ENCODE measurements around the gene SLC2A4.

Gene SLC2A4

DNA sequence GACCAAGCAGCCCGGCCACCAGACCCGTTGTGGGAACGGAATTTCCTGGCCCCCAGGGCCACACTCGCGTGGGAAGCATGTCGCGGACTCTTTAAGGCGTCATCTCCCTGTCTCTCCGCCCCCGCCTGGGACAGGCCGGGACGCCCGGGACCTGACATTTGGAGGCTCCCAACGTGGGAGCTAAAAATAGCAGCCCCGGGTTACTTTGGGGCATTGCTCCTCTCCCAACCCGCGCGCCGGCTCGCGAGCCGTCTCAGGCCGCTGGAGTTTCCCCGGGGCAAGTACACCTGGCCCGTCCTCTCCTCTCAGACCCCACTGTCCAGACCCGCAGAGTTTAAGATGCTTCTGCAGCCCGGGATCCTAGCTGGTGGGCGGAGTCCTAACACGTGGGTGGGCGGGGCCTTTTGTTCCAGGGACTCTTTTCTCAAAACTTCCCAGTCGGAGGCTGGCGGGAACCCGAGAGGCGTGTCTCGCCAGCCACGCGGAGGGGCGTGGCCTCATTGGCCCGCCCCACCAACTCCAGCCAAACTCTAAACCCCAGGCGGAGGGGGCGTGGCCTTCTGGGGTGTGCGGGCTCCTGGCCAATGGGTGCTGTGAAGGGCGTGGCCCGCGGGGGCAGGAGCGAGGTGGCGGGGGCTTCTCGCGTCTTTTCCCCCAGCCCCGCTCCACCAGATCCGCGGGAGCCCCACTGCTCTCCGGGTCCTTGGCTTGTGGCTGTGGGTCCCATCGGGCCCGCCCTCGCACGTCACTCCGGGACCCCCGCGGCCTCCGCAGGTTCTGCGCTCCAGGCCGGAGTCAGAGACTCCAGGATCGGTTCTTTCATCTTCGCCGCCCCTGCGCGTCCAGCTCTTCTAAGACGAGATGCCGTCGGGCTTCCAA lies at the start of gene SLC2A4:
TSS of gene SLC2A4 (plus strand) at position 645 of the 879 bp plus-strand sequence. CDS start at position 862, 217 bp downstream.
- H3K36me3 ChIP-seq (ENCODE audit: insufficient read depth, low read depth, low read length), result peaks cover 3% of the 10 kb centered on the region; the same call in 1 of the 2 replicates
- no peaks in the 10 kb centered on the region for H3K9me3 ChIP-seq (ENCODE audit: insufficient read depth, low read depth, low read length)
- H3K27ac ChIP-seq (ENCODE audit: low read length), result no peak within 1 kb of the TSS
- peak within 1 kb of the TSS; percentile 82 for H3K4me3 ChIP-seq (ENCODE audit: low read length)
- H3K4me1 ChIP-seq (ENCODE audit: insufficient read depth, low read length), result peaks cover 7% of the 10 kb centered on the region; the same call in 1 of the 2 replicates
- peak within 1 kb of the TSS; percentile 68; the same call in 1 of the 2 replicates for H3K9ac ChIP-seq (ENCODE audit: low read depth, low read length)
- H3K27me3 ChIP-seq (ENCODE audit: insufficient read depth, low read length), result peaks cover 36% of the 10 kb centered on the region

DNA sequence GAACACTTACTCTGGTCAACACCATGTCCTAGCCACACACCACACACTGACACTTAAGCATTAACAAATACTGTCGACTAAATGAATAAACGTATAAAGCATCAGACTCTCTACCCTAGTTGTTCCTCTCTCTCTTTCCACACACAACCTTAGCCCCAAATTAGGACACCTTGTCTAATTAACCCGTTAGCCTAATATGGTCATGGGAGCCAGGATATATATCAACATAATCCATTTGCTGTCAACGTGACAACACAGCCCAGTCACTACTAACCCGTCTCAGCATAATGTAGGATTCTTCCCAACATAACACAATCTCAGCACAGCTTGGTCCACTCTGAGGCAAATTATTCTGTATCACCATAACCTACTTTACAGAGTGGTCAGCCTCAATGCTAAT lies 49.4 kb upstream of the SLC2A4 start:
- H3K4me3 ChIP-seq (ENCODE audit: low read length), result peak overlapping the region; percentile 12
- H3K36me3 ChIP-seq (ENCODE audit: insufficient read depth, low read depth, low read length), result peaks cover 64% of the 10 kb centered on the region
- H3K9me3 ChIP-seq (ENCODE audit: insufficient read depth, low read depth, low read length), result no peaks in the 10 kb centered on the region
- no peak overlapping the region for H3K9ac ChIP-seq (ENCODE audit: low read depth, low read length)
- H3K27ac ChIP-seq (ENCODE audit: low read length), result no peak overlapping the region
- H3K4me1 ChIP-seq (ENCODE audit: insufficient read depth, low read length), result peaks cover 9% of the 10 kb centered on the region
- no peaks in the 10 kb centered on the region for H3K27me3 ChIP-seq (ENCODE audit: insufficient read depth, low read length)

- H3K36me3 ChIP-seq (ENCODE audit: insufficient read depth, low read depth, low read length), result peaks cover 53% of the 10 kb centered on the region
Measured at GRCh38 chr17:7233701-7234082, 47.8 kb upstream of the SLC2A4 start.

GRCh38 chr17:7234083-7234951 lies 47.2 kb upstream of the SLC2A4 start, which contains the start of gene DVL2:
DVL2 (minus strand) TSS chr17:7234517; CDS start chr17:7234262, 255 bp downstream.
- Histone ChIP-seq H3K27me3 (ENCODE audit: insufficient read depth, low read length) (no peaks in the 10 kb centered on the region), H3K4me3 (ENCODE audit: low read length) (peak within 1 kb of the TSS; percentile 100), H3K9me3 (ENCODE audit: insufficient read depth, low read depth, low read length) (no peaks in the 10 kb centered on the region), H3K27ac (ENCODE audit: low read length) (peak within 1 kb of the TSS; percentile 82), H3K36me3 (ENCODE audit: insufficient read depth, low read depth, low read length) (peaks cover 47% of the 10 kb centered on the region), H3K4me1 (ENCODE audit: insufficient read depth, low read length) (peaks cover 13% of the 10 kb centered on the region), H3K9ac (ENCODE audit: low read depth, low read length) (peak within 1 kb of the TSS; percentile 98)

More at GRCh38 chr17:7233701-7234082, 47.8 kb upstream of the SLC2A4 start:
- peak overlapping the region; percentile 10 for H3K27ac ChIP-seq (ENCODE audit: low read length)
- H3K9me3 ChIP-seq (ENCODE audit: insufficient read depth, low read depth, low read length), result no peaks in the 10 kb centered on the region
- H3K9ac ChIP-seq (ENCODE audit: low read depth, low read length), result peak overlapping the region; percentile 98
- H3K27me3 ChIP-seq (ENCODE audit: insufficient read depth, low read length), result no peaks in the 10 kb centered on the region
- H3K4me3 ChIP-seq (ENCODE audit: low read length), result peak overlapping the region; percentile 100
- H3K4me1 ChIP-seq (ENCODE audit: insufficient read depth, low read length), result peaks cover 13% of the 10 kb centered on the region

DNA sequence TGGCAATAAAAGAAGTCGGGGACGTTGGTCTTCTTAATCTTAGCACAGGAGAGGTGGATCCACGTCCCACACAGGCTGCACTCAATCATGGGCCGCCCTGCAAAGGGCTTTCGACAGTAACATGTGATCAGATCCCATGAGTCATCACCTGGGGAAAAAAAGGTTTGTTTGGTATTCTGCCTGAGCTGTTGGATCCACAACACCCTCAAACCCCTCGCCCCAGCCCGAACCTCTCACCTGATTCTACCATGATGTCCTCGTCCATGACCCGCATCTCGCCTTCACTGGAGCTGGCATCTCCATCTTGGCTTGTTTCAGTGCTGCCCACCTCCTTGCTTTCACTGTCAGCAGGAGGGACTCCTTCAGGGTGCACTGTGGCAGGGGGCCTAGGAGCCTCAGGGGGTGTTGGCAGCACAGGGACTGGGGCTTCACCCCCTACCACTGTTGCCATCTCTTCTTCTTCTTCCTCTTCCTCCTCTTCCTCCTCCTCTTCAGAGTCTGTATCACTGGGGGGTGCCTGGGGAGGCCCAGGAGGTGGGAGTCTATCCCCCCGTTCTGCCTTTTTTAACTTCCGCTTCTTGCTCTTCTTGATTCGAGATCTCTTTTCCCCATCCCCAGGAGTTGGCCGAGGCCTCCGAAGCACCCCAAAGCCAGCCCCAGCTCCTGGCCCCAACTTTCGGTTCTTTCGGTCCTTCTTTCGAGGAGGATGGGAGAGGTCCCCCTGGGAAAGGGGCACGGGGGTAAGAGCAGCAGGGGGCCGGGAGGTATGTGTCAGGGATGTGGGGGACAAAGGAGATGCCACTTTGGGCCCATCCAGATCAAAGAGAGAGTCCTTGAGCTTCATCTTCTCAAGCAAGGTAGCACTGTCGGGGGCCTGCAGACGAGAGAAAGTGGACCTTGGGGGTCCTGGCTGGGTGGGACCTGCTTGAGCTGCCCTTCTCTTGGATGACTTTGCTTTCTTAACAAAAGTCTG lies 45.5 kb upstream of the SLC2A4 start:
- H3K4me1 ChIP-seq (ENCODE audit: insufficient read depth, low read length), result peaks cover 20% of the 10 kb centered on the region
- no peak overlapping the region for H3K4me3 ChIP-seq (ENCODE audit: low read length)
- no peak overlapping the region for H3K27ac ChIP-seq (ENCODE audit: low read length)
- H3K9me3 ChIP-seq (ENCODE audit: insufficient read depth, low read depth, low read length), result no peaks in the 10 kb centered on the region
- no peaks in the 10 kb centered on the region for H3K27me3 ChIP-seq (ENCODE audit: insufficient read depth, low read length)
- no peak overlapping the region for H3K9ac ChIP-seq (ENCODE audit: low read depth, low read length)
- H3K36me3 ChIP-seq (ENCODE audit: insufficient read depth, low read depth, low read length), result peaks cover 39% of the 10 kb centered on the region

- peaks cover 39% of the 10 kb centered on the region for H3K36me3 ChIP-seq (ENCODE audit: insufficient read depth, low read depth, low read length)
- H3K27me3 ChIP-seq (ENCODE audit: insufficient read depth, low read length), result no peaks in the 10 kb centered on the region
- H3K9ac ChIP-seq (ENCODE audit: low read depth, low read length), result no peak overlapping the region
- H3K27ac ChIP-seq (ENCODE audit: low read length), result no peak overlapping the region
- H3K4me1 ChIP-seq (ENCODE audit: insufficient read depth, low read length), result peaks cover 24% of the 10 kb centered on the region
- H3K9me3 ChIP-seq (ENCODE audit: insufficient read depth, low read depth, low read length), result no peaks in the 10 kb centered on the region
- peak overlapping the region; percentile 68; the same call in 1 of the 2 replicates for H3K4me3 ChIP-seq (ENCODE audit: low read length)
Measured at GRCh38 chr17:7236808-7237207, 44.7 kb upstream of the SLC2A4 start.

DNA sequence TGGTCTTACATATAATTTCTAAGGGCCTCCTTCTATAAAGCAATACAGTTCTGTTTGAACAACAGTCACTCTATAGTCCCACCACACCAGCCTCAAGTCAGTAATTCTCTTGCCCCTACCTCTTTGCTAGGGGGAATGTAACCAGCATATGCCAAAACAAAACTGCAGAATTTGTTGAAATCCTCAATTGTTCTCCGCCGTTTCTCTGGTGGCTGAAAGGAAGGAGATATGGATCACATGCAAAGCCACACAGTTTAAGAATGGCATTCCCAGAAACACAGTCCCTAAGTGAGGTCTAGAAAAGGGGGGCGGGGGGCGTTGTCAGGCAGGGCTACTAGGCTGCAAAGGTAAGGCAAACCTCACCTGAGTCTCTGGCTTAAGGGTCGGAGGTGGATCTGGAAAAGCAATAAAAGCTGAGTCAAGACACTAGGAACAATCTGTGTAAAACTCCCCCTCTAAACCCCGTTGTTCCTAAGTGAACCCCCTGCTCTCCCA lies 44.2 kb upstream of the SLC2A4 start:
- peak overlapping the region; percentile 70; the same call in 1 of the 2 replicates for H3K9ac ChIP-seq (ENCODE audit: low read depth, low read length)
- H3K9me3 ChIP-seq (ENCODE audit: insufficient read depth, low read depth, low read length), result no peaks in the 10 kb centered on the region
- peak overlapping the region; percentile 72 for H3K27ac ChIP-seq (ENCODE audit: low read length)
- H3K27me3 ChIP-seq (ENCODE audit: insufficient read depth, low read length), result no peaks in the 10 kb centered on the region
- H3K4me3 ChIP-seq (ENCODE audit: low read length), result peak overlapping the region; percentile 68
- H3K36me3 ChIP-seq (ENCODE audit: insufficient read depth, low read depth, low read length), result peaks cover 39% of the 10 kb centered on the region
- peaks cover 24% of the 10 kb centered on the region for H3K4me1 ChIP-seq (ENCODE audit: insufficient read depth, low read length)

DNA sequence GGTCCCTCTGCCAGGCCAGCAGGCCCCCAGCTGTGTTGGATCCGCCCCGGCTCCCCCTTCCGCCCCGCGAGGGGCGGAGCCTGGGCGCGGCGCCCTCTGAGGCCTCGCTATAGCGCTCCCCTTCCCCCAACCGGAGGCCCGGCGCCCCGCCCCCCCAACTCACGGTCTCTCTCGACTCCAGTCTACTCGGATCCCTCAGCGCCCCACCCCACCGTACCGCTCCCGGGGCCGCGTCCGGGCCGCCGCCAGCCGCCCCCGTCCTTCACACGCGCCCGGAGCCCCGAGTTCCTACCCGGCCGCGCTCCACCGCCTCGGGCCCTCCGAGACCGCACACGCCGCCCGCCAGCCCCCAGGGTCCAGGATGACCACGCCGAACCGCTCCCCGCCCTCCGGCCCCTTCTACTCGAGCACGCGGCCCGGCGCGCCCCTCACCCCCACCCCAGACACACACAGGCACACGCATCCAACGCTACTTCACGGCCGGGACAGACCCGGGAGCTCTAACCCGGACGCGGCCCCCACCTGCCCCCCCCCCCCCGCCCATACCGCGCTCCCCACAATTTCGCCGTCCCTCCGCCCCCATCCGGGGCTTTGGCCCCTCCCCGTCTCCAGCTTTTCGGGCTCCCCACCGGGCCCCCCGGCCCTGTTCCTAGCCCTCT lies 43.6 kb upstream of the SLC2A4 start:
- Histone ChIP-seq H3K9me3 (ENCODE audit: insufficient read depth, low read depth, low read length) (no peaks in the 10 kb centered on the region), H3K27me3 (ENCODE audit: insufficient read depth, low read length) (no peaks in the 10 kb centered on the region), H3K9ac (ENCODE audit: low read depth, low read length) (peak overlapping the region; percentile 72; the same call in 1 of the 2 replicates), H3K4me3 (ENCODE audit: low read length) (peak overlapping the region; percentile 98), H3K36me3 (ENCODE audit: insufficient read depth, low read depth, low read length) (peaks cover 39% of the 10 kb centered on the region), H3K4me1 (ENCODE audit: insufficient read depth, low read length) (peaks cover 24% of the 10 kb centered on the region), H3K27ac (ENCODE audit: low read length) (peak overlapping the region; percentile 72)

DNA sequence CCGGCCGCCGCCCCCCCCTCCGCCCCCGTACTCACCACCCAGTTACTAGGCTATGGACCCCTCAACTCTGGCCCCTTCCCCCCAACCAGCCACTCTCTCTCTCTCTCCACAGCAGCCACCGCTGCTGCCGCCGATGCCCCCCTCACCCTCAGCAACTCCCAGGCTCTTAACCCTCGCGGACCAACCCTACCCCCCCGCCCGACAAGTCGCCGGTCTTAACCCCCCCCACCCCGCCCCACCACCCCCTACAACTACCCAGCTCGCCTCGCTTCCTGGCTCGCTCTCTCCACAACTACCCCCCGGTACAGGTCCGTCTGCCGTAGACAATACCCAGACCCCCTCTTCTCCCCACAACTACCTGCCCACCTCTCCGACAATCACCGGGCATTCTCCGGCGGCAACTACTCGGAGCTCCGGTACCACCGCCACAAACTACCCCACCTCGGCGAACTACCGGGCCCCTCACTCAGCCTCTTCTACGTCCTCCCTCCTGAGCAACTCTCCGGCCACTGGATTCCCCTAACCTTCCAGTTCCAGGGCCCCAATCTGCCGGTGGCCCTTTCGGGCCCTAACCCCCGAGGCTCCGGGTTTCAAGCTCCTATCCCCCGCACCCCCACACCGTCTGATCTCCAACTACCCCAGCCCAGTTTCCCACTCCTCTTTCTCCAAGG lies 43.0 kb upstream of the SLC2A4 start:
- H3K4me1 ChIP-seq (ENCODE audit: insufficient read depth, low read length), result peaks cover 24% of the 10 kb centered on the region
- H3K4me3 ChIP-seq (ENCODE audit: low read length), result peak overlapping the region; percentile 98
- peaks cover 39% of the 10 kb centered on the region for H3K36me3 ChIP-seq (ENCODE audit: insufficient read depth, low read depth, low read length)

More for the DNA sequence above, 43.0 kb upstream of the SLC2A4 start:
- Histone ChIP-seq H3K9ac (ENCODE audit: low read depth, low read length) (peak overlapping the region; percentile 99), H3K27ac (ENCODE audit: low read length) (peak overlapping the region; percentile 93), H3K27me3 (ENCODE audit: insufficient read depth, low read length) (no peaks in the 10 kb centered on the region), H3K9me3 (ENCODE audit: insufficient read depth, low read depth, low read length) (no peaks in the 10 kb centered on the region)
